Breast epithelium (tissue), 4 donors: ENCODE measurements around the gene HIVEP3. TPM values are rescaled to one million over a fixed set of nuclear protein-coding genes. Genes with fewer than 3 reads are reported as not detected.

ENCODE experiments used
- DNase-seq, 2 donors: peaks; one replicate each; pipeline ENCODE4 v3.0.0-alpha.2; 2019; ENCODE audit warnings: low spot score in 2 of 2
- H3K27ac ChIP-seq, 2 donors: fragments of 200-600 bp; sonication (generic) in 1 of 2; one replicate each; pipeline ENCODE4 v1.5.1; 2016 to 2019; ENCODE audit warnings: mild to moderate bottlenecking in 1 of 2
- H3K27me3 ChIP-seq, 2 donors: fragments of 200-600 bp; sonication (generic) in 1 of 2; one replicate each; pipeline versions ENCODE4 v1.5.1 to v1.6.0; 2017 to 2019; ENCODE audit warnings: control low read depth in 1 of 2, mild to moderate bottlenecking in 1 of 2
- H3K36me3 ChIP-seq: fragments of 200-600 bp; one replicate; pipeline ENCODE4 v1.5.1; 2019
- H3K4me1 ChIP-seq, 2 donors: fragments of 200-600 bp; sonication (generic); one replicate each; pipeline ENCODE4 v1.5.1; 2016 to 2019; ENCODE audit warnings: control low read depth in 1 of 2
- H3K4me3 ChIP-seq, 3 donors: fragments of 200-600 bp; sonication (generic); 1 replicate in 2 of 3; 2 replicates in 1 of 3; pipeline ENCODE4 v1.5.1; 2016 to 2019; ENCODE audit warnings: mild to moderate bottlenecking in 3 of 3, moderate library complexity in 2 of 3
- H3K9me3 ChIP-seq, 2 donors: fragments of 200-600 bp; sonication (generic) in 1 of 2; one replicate each; pipeline ENCODE4 v1.5.1; 2016 to 2019; ENCODE audit warnings: control low read depth in 1 of 2
- POLR2A ChIP-seq: fragments of 450-650 bp; IDR thresholded peaks from one replicate; pipeline ENCODE4 v1.6.1; 2016; ENCODE audit warnings: antibody characterized with exemption, mild to moderate bottlenecking, moderate library complexity
- POLR2AphosphoS5 ChIP-seq, 3 donors: sonication (generic); formaldehyde crosslinking; IDR thresholded peaks; one replicate each; pipeline ENCODE4 v1.6.1; 2017; ENCODE audit warnings: antibody characterized with exemption in 3 of 3
- intact Hi-C: fragments of 100-400 bp; cut with DNase I; formaldehyde crosslinking; loops from one replicate; pipeline ENCODE4 v1.15.1; 2023; ENCODE audit warnings: low total_unique reads
- total RNA-seq, 3 donors: library from RNA; depleted of rRNA; stranded (reverse); fragments of >200 nt; gene quantifications; one replicate each; pipeline ENCODE4 v1.1.0, GENCODE V29; 2016
- TF ChIP-seq, protein P1 (sequence below), 3 donors: fragments of 450-650 bp; IDR thresholded peaks; one replicate each; pipeline ENCODE4 v1.5.1; 2016 to 2017; ENCODE audit warnings: antibody characterized with exemption in 3 of 3, mild to moderate bottlenecking in 3 of 3, moderate library complexity in 3 of 3

The HIVEP3 gene
- total RNA-seq, 3 donors from 2014 or later, result 3.5 to 13.5 (median 9.2) TPM

- Histone ChIP-seq H3K27ac (no peak overlapping the region), H3K9me3 (no peaks in the 10 kb centered on the region), H3K4me1 (peaks cover 9 to 38% of the 10 kb centered on the region in 2 donors), H3K36me3 (no peaks in the 10 kb centered on the region), H3K4me3 (no peak overlapping the region), H3K27me3 (no peaks in the 10 kb centered on the region)
- TF ChIP-seq POLR2AphosphoS5 (IDR thresholded peaks at IDR 0.05), result no peak
- TF ChIP-seq POLR2A, result no peak
- TF ChIP-seq, protein P1, sequence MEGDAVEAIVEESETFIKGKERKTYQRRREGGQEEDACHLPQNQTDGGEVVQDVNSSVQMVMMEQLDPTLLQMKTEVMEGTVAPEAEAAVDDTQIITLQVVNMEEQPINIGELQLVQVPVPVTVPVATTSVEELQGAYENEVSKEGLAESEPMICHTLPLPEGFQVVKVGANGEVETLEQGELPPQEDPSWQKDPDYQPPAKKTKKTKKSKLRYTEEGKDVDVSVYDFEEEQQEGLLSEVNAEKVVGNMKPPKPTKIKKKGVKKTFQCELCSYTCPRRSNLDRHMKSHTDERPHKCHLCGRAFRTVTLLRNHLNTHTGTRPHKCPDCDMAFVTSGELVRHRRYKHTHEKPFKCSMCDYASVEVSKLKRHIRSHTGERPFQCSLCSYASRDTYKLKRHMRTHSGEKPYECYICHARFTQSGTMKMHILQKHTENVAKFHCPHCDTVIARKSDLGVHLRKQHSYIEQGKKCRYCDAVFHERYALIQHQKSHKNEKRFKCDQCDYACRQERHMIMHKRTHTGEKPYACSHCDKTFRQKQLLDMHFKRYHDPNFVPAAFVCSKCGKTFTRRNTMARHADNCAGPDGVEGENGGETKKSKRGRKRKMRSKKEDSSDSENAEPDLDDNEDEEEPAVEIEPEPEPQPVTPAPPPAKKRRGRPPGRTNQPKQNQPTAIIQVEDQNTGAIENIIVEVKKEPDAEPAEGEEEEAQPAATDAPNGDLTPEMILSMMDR (IDR thresholded peaks at IDR 0.05), result no peak
- intact Hi-C loops, result no loop called here
- DNase-seq, result peak in 1 of 2 donors; percentile 24
Observed at GRCh38 chr1:41668967-41669366, 249.8 kb downstream of the HIVEP3 start.

DNA sequence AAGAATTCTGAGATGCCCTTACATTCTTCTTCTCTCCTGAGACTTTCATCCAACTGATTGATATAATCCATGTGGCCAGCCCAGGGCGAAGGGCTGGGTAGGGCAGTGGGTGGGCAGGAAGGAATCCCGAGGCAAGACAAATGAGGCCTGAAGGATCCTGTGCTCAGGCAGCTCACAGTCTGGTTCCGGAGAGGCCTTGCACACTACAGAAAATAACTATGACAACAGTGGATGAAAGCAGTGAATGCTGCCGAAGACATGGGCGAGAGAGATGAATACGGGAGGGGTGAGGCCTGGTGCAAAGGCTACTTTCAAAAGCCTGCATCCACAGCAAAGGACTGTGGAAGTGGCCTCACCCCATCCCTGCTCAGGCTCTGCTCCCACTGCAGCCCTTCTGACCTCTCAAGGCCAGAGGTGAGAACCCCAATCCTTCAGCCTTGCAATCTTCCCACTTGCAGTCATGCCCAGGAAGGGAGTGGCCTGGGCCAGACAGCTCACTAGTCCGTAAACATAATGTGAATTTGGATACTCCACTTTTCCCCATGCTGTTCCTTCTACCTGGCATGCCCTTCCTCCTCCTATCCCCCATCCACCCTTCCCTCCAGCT, 250.6 kb downstream of the HIVEP3 start:
- peak overlapping the region; percentile 43 to 97 for H3K27ac ChIP-seq
- H3K9me3 ChIP-seq, result no peaks in the 10 kb centered on the region
- no peak overlapping the region for H3K4me3 ChIP-seq
- intact Hi-C loops, result no loop called here
- DNase-seq, result peak in 1 of 2 donors; percentile 40
- no peaks in the 10 kb centered on the region for H3K27me3 ChIP-seq
- TF ChIP-seq, protein P1 (IDR thresholded peaks at IDR 0.05), result no peak
- TF ChIP-seq POLR2AphosphoS5 (IDR thresholded peaks at IDR 0.05) (no peak), POLR2A (no peak)
- peaks cover 9 to 30% of the 10 kb centered on the region in 2 donors for H3K4me1 ChIP-seq
- no peaks in the 10 kb centered on the region for H3K36me3 ChIP-seq

DNA sequence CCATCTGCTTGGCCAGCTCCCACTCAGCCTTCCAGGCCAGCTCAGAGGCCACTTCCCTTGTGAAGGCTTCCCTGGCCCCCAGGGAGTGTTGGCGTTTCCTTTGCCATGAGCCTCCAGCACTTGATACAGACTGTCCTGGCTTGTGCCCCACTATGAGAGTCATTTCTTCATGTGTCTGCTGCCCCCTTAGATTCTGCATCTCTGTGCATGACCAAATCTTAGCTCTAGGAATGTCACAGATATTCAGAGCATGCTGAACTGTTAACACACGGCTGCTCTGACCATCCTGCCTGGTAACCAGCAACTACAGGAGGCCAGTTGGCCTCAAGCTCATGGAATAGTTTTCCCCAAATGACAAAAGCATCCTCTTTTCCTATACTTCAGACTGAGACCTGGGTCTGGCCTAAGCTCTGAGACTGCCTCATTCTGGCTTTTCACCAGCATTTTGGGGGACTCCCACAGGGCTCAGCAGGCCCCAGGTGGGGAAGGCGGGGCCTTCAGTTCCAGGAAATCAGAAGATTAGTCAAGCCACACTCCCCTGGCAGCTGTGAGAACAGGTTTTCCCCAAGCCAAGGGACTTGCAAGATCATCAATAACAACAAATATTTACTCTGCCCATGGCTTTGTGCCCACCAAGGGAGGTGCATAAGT, 251.6 kb downstream of the HIVEP3 start:
- H3K27ac ChIP-seq, result peak overlapping the region; percentile 97 to 98
- DNase-seq, result peak in 1 of 2 donors; percentile 60
- peaks cover 9 to 25% of the 10 kb centered on the region in 2 donors for H3K4me1 ChIP-seq
- no peak overlapping the region for H3K4me3 ChIP-seq
- intact Hi-C loops, result no loop called here
- no peaks in the 10 kb centered on the region for H3K36me3 ChIP-seq
- H3K27me3 ChIP-seq, result no peaks in the 10 kb centered on the region
- H3K9me3 ChIP-seq, result no peaks in the 10 kb centered on the region
- TF ChIP-seq, protein P1 (IDR thresholded peaks at IDR 0.05), result no peak
- TF ChIP-seq POLR2AphosphoS5 (IDR thresholded peaks at IDR 0.05) (no peak), POLR2A (no peak)

- peaks cover 9 to 22% of the 10 kb centered on the region in 2 donors for H3K4me1 ChIP-seq
- intact Hi-C loops, result no loop called here
- no peaks in the 10 kb centered on the region for H3K36me3 ChIP-seq
- H3K27ac ChIP-seq, result peak overlapping the region; percentile 97 to 98
- no peaks in the 10 kb centered on the region for H3K9me3 ChIP-seq
- no peak for DNase-seq
- no peak for TF ChIP-seq POLR2AphosphoS5 (IDR thresholded peaks at IDR 0.05)
- no peak for TF ChIP-seq POLR2A
- TF ChIP-seq, protein P1 (IDR thresholded peaks at IDR 0.05), result no peak
- no peak overlapping the region for H3K4me3 ChIP-seq
- no peaks in the 10 kb centered on the region for H3K27me3 ChIP-seq
Observed at GRCh38 chr1:41665962-41666917, 252.5 kb downstream of the HIVEP3 start.
